Mammary epithelial cell (primary cell): ENCODE measurements around the gene SPA17.

Experiments
- EZH2 ChIP-seq: IDR thresholded peaks from 2 replicates; pipeline ENCODE4 v1.6.1; 2012; ENCODE audit warnings: low read length, inconsistent platforms, borderline replicate concordance
- TF ChIP-seq, protein P1 (sequence below), 2 donors: IDR thresholded peaks in 1 of 2; conservative IDR thresholded peaks in 1 of 2; 2 replicates each; pipeline ENCODE4 v1.5.1; 2011 to 2012; ENCODE audit warnings: inconsistent platforms in 2 of 2, low read length in 2 of 2, mild to moderate bottlenecking in 2 of 2, control low read depth in 1 of 2, low read depth in 1 of 2; ENCODE audit not compliant: insufficient read depth in 1 of 2; ENCODE audit errors: extremely low read depth in 1 of 2

DNA sequence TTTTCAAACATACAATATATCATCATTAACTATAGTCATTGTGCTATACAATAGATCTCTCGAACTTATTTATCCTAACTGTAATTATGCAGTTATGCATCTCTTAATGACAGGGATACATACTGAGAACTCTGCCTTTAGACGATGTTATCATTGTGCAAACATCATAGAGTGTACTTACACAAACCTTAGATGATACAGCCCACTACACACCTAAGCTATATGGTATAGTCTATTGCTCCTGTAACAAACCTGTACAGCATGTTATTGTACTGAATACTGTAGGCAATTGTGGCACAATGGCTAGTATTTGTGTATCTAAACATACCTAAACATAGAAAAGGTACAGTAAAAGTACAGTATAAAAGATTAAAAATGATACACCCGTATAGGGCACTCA, 38.7 kb downstream of the SPA17 start:
- TF ChIP-seq, protein P1, sequence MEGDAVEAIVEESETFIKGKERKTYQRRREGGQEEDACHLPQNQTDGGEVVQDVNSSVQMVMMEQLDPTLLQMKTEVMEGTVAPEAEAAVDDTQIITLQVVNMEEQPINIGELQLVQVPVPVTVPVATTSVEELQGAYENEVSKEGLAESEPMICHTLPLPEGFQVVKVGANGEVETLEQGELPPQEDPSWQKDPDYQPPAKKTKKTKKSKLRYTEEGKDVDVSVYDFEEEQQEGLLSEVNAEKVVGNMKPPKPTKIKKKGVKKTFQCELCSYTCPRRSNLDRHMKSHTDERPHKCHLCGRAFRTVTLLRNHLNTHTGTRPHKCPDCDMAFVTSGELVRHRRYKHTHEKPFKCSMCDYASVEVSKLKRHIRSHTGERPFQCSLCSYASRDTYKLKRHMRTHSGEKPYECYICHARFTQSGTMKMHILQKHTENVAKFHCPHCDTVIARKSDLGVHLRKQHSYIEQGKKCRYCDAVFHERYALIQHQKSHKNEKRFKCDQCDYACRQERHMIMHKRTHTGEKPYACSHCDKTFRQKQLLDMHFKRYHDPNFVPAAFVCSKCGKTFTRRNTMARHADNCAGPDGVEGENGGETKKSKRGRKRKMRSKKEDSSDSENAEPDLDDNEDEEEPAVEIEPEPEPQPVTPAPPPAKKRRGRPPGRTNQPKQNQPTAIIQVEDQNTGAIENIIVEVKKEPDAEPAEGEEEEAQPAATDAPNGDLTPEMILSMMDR (conservative IDR thresholded peaks at IDR 0.05 in 1 of 2, IDR thresholded peaks at IDR 0.05 in 1 of 2; ENCODE audit: extremely low read depth in 1 of 2, insufficient read depth in 1 of 2, low read depth in 1 of 2, low read length in 2 of 2) = no peak
- TF ChIP-seq EZH2 = no peak
